H1 (cell line): ENCODE measurements around the gene CEACAM1. TPM values are rescaled to one million over a fixed set of nuclear protein-coding genes. Genes with fewer than 3 reads are reported as not detected.

Source experiments
- CTCF ChIA-PET: fragments of 300-600 bp; sonication (Branson Sonifier 250); formaldehyde crosslinking; loops from one replicate; lab custom pipeline; 2021; ENCODE audit not compliant: partially characterized antibody; lab: Charles Lee
- POLR2A ChIA-PET: fragments of 300-600 bp; sonication (Branson Sonifier 250); formaldehyde crosslinking; loops from one replicate; lab custom pipeline; 2021; ENCODE audit warnings: inconsistent platforms; ENCODE audit not compliant: partially characterized antibody; lab: Charles Lee
- DNase-seq, 2 experiments: peaks; one replicate each; pipeline versions ENCODE4 v3.0.0 to v3.0.0-alpha.2; 2010 to 2022; ENCODE audit warnings: low spot score in 2 of 2, low read depth in 1 of 2, mixed read lengths in 1 of 2
- FAIRE-seq: peaks from 2 replicates; lab custom pipeline; 2011; peaks lifted over from hg19 to GRCh38; lab: Jason Lieb, UNC
- H2AFZ ChIP-seq: 2 replicates; pipeline ENCODE4 v1.8.1; 2012; ENCODE audit warnings: low read length, inconsistent platforms
- H2AK5ac ChIP-seq: 2 replicates; pipeline ENCODE4 v1.6.1; 2013; ENCODE audit warnings: low read depth, low read length
- H2BK120ac ChIP-seq: replicated peaks from 2 replicates; pipeline ENCODE3; 2013; ENCODE audit warnings: low read depth, low read length, inconsistent platforms
- H2BK12ac ChIP-seq: 2 replicates; pipeline ENCODE4 v1.6.1; 2013; ENCODE audit warnings: low read depth, low read length
- H2BK15ac ChIP-seq: 2 replicates; pipeline ENCODE4 v1.6.1; 2013; ENCODE audit warnings: low read length
- H2BK20ac ChIP-seq: 2 replicates; pipeline ENCODE4 v1.6.1; 2013; ENCODE audit warnings: low read length
- H2BK5ac ChIP-seq: 2 replicates; pipeline ENCODE4 v1.6.1; 2013; ENCODE audit warnings: low read depth, low read length
- H3K14ac ChIP-seq: 2 replicates; pipeline ENCODE4 v1.6.1; 2013; ENCODE audit warnings: inconsistent platforms; ENCODE audit not compliant: insufficient read length
- H3K18ac ChIP-seq: 2 replicates; pipeline ENCODE4 v1.6.1; 2013; ENCODE audit warnings: low read length; ENCODE audit errors: extremely low read depth
- H3K23ac ChIP-seq: 2 replicates; pipeline ENCODE4 v1.6.1; 2013; ENCODE audit warnings: inconsistent platforms; ENCODE audit not compliant: insufficient read length
- H3K23me2 ChIP-seq: 2 replicates; pipeline ENCODE4 v1.6.1; 2013; ENCODE audit warnings: low read depth, low read length
- H3K27ac ChIP-seq: 2 replicates; pipeline ENCODE4 v1.6.1; 2011; ENCODE audit warnings: low read depth, low read length, inconsistent platforms
- H3K27me3 ChIP-seq, 4 experiments: replicated peaks in 1 of 4; 1 replicate in 1 of 4; 2 replicates in 3 of 4; pipeline versions ENCODE4 v1.6.1 to v1.8.1; 2011 to 2013; ENCODE audit warnings: low read length in 3 of 4, mild to moderate bottlenecking in 3 of 4, inconsistent platforms in 2 of 4, mixed read lengths in 2 of 4, moderate library complexity in 1 of 4; ENCODE audit not compliant: control insufficient read depth in 3 of 4, insufficient read depth in 3 of 4; ENCODE audit errors: extremely low read depth in 1 of 4
- H3K36me3 ChIP-seq, 4 experiments: 2 replicates each; pipeline versions ENCODE4 v1.6.1 to v1.8.1; 2011 to 2013; ENCODE audit warnings: mild to moderate bottlenecking in 4 of 4, low read length in 3 of 4, moderate library complexity in 2 of 4, control low read depth in 1 of 4, inconsistent platforms in 1 of 4; ENCODE audit not compliant: insufficient read depth in 4 of 4, control insufficient read depth in 2 of 4
- H3K4ac ChIP-seq: replicated peaks from 2 replicates; pipeline ENCODE3; 2013; ENCODE audit warnings: low read length, low read depth, mixed read lengths, inconsistent platforms; ENCODE audit not compliant: insufficient read length
- H3K4me1 ChIP-seq, 4 experiments: replicated peaks in 1 of 4; 1 replicate in 1 of 4; 2 replicates in 3 of 4; pipeline versions ENCODE4 v1.6.1 to v1.8.1; 2011 to 2013; ENCODE audit warnings: low read length in 3 of 4, inconsistent platforms in 2 of 4, mixed read lengths in 1 of 4; ENCODE audit not compliant: insufficient read depth in 4 of 4, control insufficient read depth in 3 of 4
- H3K4me2 ChIP-seq, 2 experiments: 2 replicates each; pipeline versions ENCODE4 v1.6.1 to v1.8.1; 2011 to 2013; ENCODE audit warnings: low read depth in 2 of 2, low read length in 2 of 2, control low read depth in 1 of 2, inconsistent platforms in 1 of 2, mild to moderate bottlenecking in 1 of 2; ENCODE audit not compliant: insufficient read depth in 1 of 2
- H3K4me3 ChIP-seq, 4 experiments: fragments of 200-600, 300-600 bp in 1 of 4; sonication (generic), shearing (Covaris generic), sonication (Bioruptor Twin) in 1 of 4; 2 replicates each; pipeline versions ENCODE4 v1.5.1 to v1.8.1; 2011 to 2016; ENCODE audit warnings: low read length in 4 of 4, low read depth in 3 of 4, control low read depth in 2 of 4, inconsistent platforms in 2 of 4, mild to moderate bottlenecking in 2 of 4, mixed read lengths in 1 of 4, moderate library complexity in 1 of 4; ENCODE audit not compliant: insufficient read depth in 2 of 4; ENCODE audit errors: extremely low read depth in 1 of 4
- H3K56ac ChIP-seq: replicated peaks from 2 replicates; pipeline ENCODE3; 2013; ENCODE audit warnings: low read depth, mild to moderate bottlenecking, mixed read lengths, low read length, inconsistent platforms; ENCODE audit not compliant: insufficient read length
- H3K79me1 ChIP-seq: 2 replicates; pipeline ENCODE4 v1.6.1; 2013; ENCODE audit warnings: low read depth, low read length, control low read depth
- H3K79me2 ChIP-seq, 2 experiments: 2 replicates each; pipeline versions ENCODE4 v1.6.1 to v1.8.1; 2012 to 2013; ENCODE audit warnings: low read length in 2 of 2, mild to moderate bottlenecking in 2 of 2, inconsistent platforms in 1 of 2; ENCODE audit not compliant: insufficient read depth in 2 of 2, control insufficient read depth in 1 of 2
- H3K9ac ChIP-seq, 4 experiments: replicated peaks in 1 of 4; 1 replicate in 1 of 4; 2 replicates in 3 of 4; pipeline versions ENCODE4 v1.6.1 to v1.8.1; 2011 to 2013; ENCODE audit warnings: low read depth in 3 of 4, low read length in 3 of 4, control low read depth in 2 of 4, mild to moderate bottlenecking in 2 of 4, moderate library complexity in 2 of 4, inconsistent platforms in 1 of 4; ENCODE audit errors: extremely low read depth in 1 of 4
- H3K9me3 ChIP-seq, 2 experiments: 2 replicates each; pipeline versions ENCODE4 v1.6.1 to v1.8.1; 2012 to 2013; ENCODE audit warnings: mild to moderate bottlenecking in 2 of 2, moderate library complexity in 2 of 2, control low read depth in 1 of 2, inconsistent platforms in 1 of 2, low read depth in 1 of 2, low read length in 1 of 2, mixed read lengths in 1 of 2; ENCODE audit not compliant: insufficient read depth in 2 of 2
- H4K20me1 ChIP-seq, 2 experiments: replicated peaks in 1 of 2; 2 replicates each; pipeline versions ENCODE3 to v1.8.1; 2011 to 2013; ENCODE audit warnings: inconsistent platforms in 2 of 2, low read length in 2 of 2, mild to moderate bottlenecking in 1 of 2; ENCODE audit not compliant: insufficient read depth in 2 of 2, control insufficient read depth in 1 of 2
- H4K5ac ChIP-seq: 2 replicates; pipeline ENCODE4 v1.6.1; 2013; ENCODE audit warnings: low read length, low read depth, mixed read lengths, inconsistent platforms; ENCODE audit not compliant: insufficient read length
- H4K8ac ChIP-seq: 2 replicates; pipeline ENCODE4 v1.8.0; 2013; ENCODE audit warnings: mild to moderate bottlenecking, moderate library complexity, low read length, inconsistent platforms; ENCODE audit not compliant: insufficient read depth; ENCODE audit errors: extremely low read depth
- H4K91ac ChIP-seq: replicated peaks from 2 replicates; pipeline ENCODE3; 2013; ENCODE audit warnings: low read length, mixed read lengths, inconsistent platforms; ENCODE audit not compliant: insufficient read length
- ATF2 ChIP-seq: IDR thresholded peaks from 2 replicates; pipeline ENCODE4 v1.6.1; 2012; ENCODE audit warnings: low read length, inconsistent platforms
- CBX8 ChIP-seq: fragments of 300-800, 300-1000 bp; sonication (generic); IDR thresholded peaks from 2 replicates; pipeline ENCODE4 v1.7.1; 2016; ENCODE audit warnings: low read depth, low read length, borderline replicate concordance
- FOSL1 ChIP-seq: IDR thresholded peaks from 2 replicates; pipeline ENCODE4 v1.6.1; 2011; ENCODE audit warnings: mild to moderate bottlenecking, low read depth, low read length, moderate library complexity; ENCODE audit not compliant: insufficient read depth
- HDAC2 ChIP-seq, 2 experiments: fragments of 300-600 bp in 1 of 2; sonication (generic) in 1 of 2; IDR thresholded peaks; 2 replicates each; pipeline ENCODE4 v1.6.1; 2011 to 2012; ENCODE audit warnings: low read depth in 2 of 2, low read length in 2 of 2, mild to moderate bottlenecking in 2 of 2, moderate library complexity in 2 of 2, borderline replicate concordance in 1 of 2, inconsistent platforms in 1 of 2
- TCF12 ChIP-seq: IDR thresholded peaks from 2 replicates; pipeline ENCODE4 v1.6.1; 2011; ENCODE audit warnings: low read depth, mild to moderate bottlenecking, low read length
- WGBS, 2 experiments: shearing (Covaris generic) in 1 of 2; methylation state at CpG; one replicate each; pipeline versions ENCODE4 v1.1.6 to v1.1.7; 2013 to 2015; ENCODE audit warnings: low lambda C conversion rate in 2 of 2, mixed read lengths in 2 of 2, inconsistent platforms in 1 of 2, low coverage in 1 of 2, missing lambda C conversion rate in 1 of 2; ENCODE audit not compliant: insufficient replicate concordance in 2 of 2, insufficient coverage in 1 of 2, insufficient read length in 1 of 2; ENCODE audit errors: extremely low coverage in 1 of 2, missing lambda C conversion rate in 1 of 2; 5-methylcytosine and 5-hydroxymethylcytosine counted together
- polyA plus RNA-seq, 7 experiments: library from polyadenylated mRNA; depleted of rRNA in 3 of 7; stranded (reverse) in 5 of 7; unstranded in 2 of 7; fragments of >200 nt in 5 of 7; fragments of 200-250 nt in 2 of 7; gene quantifications; 1 replicate in 5 of 7; 2 replicates in 1 of 7; 4 replicates in 1 of 7; pipeline versions ENCODE4 v1.2.1 to v1.2.3, GENCODE V29; 2011 to 2013; ENCODE audit warnings: missing spikeins in 2 of 7, mixed read lengths in 2 of 7
- total RNA-seq: library from RNA; stranded (reverse); fragmentation: NEBNext Ultra II Directional; extraction: Animal tissue kit (Norgen Biotek cat#: 25700); gene quantifications from 2 replicates; pipeline ENCODE4 v1.2.1, GENCODE V29; 2021

The CEACAM1 gene
- total and polyA plus RNA-seq, 2 of the 8 experiments (the other 6 are each of a cell fraction or from before 2014, with no cell fraction given): 1.8 to 3.6 TPM

GRCh38 chr19:42558450-42559150 is 30.3 kb upstream of the CEACAM1 start:
- Histone ChIP-seq H4K5ac (no peak overlapping the region), H2AFZ (no peak overlapping the region), H3K23ac (no peak overlapping the region), H3K79me1 (no peaks in the 10 kb centered on the region), H3K56ac (no peak overlapping the region), H3K4me1 (peaks cover 5 to 19% (median 11%) of the 10 kb centered on the region in 4 experiments), H4K20me1 (no peaks in the 10 kb centered on the region), H3K18ac (no peak overlapping the region), H2BK120ac (no peak overlapping the region), H3K4ac (no peak overlapping the region), H3K79me2 (no peaks in the 10 kb centered on the region), H3K14ac (no peak overlapping the region), H3K27ac (no peak overlapping the region), H3K4me3 (no peak overlapping the region), H2BK20ac (no peak overlapping the region), H2BK12ac (no peak overlapping the region), H3K23me2 (no peaks in the 10 kb centered on the region), H3K36me3 (no peaks in the 10 kb centered on the region), H3K27me3 (no peaks in the 10 kb centered on the region; a peak in 2 of 7 replicates), H2BK15ac (no peak overlapping the region), H3K9me3 (no peaks in the 10 kb centered on the region), H2AK5ac (no peak overlapping the region), H4K8ac (no peak overlapping the region), H2BK5ac (no peak overlapping the region), H3K9ac (no peak overlapping the region), H4K91ac (no peak overlapping the region), H3K4me2 (no peak overlapping the region)
- ChIA-PET POLR2A (no interaction called here), CTCF (interaction anchor here (0.6 to 2.5 kb wide), 4 partner anchors 38 to 686 kb away, joined by 3 to 8 read pairs (median 4); no protein-coding TSS in a partner anchor)
- no peak for DNase-seq
- WGBS, 2 experiments: 52% methylated on average over 7 of the region's 7 CpGs; no CpG with 5 or more reads in 1 of the 2 experiments
- no peak for FAIRE-seq
- no peak for TF ChIP-seq FOSL1
- no peak for TF ChIP-seq HDAC2 (IDR thresholded peaks at IDR 0.05; ENCODE audit: borderline replicate concordance in 1 of 2, low read depth in 2 of 2, low read length in 2 of 2)
- no peak for TF ChIP-seq ATF2
- TF ChIP-seq TCF12: no peak
- no peak for TF ChIP-seq CBX8
